ENCODE results near the gene TUBG1.
"Not testable (repeated sequence)": the region's sequence is repeated elsewhere in the genome, so short reads cannot be mapped to it uniquely, and the experiment has no call there.

Gene TUBG1

GRCh38 chr17:42598905-42599304, 10.6 kb upstream of the TUBG1 start:
- H3K36me3 ChIP-seq (ENCODE audit: insufficient read depth, insufficient read length, low read length) = peaks cover 3% of the 10 kb centered on the region
- no peak overlapping the region for H3K4me3 ChIP-seq (ENCODE audit: insufficient read length, low read depth)
- H3K9me3 ChIP-seq (ENCODE audit: insufficient read depth, low read length) = no peaks in the 10 kb centered on the region
- H3K4me1 ChIP-seq (ENCODE audit: insufficient read depth, insufficient read length) = no peaks in the 10 kb centered on the region
- no peak overlapping the region for H3K9ac ChIP-seq (ENCODE audit: insufficient read length, low read depth)
- no peak for DNase-seq (ENCODE audit: low read depth, low spot score)
- TF ChIP-seq YY1 (IDR thresholded peaks at IDR 0.05; ENCODE audit: insufficient read depth, insufficient read length) = no peak
- no peak for TF ChIP-seq SUZ12 (IDR thresholded peaks at IDR 0.05; ENCODE audit: extremely low read depth, insufficient read depth, insufficient read length)
- TF ChIP-seq ZNF274 (IDR thresholded peaks at IDR 0.05; ENCODE audit: low read depth, low read length) = no peak
- no peaks in the 10 kb centered on the region for H3K27me3 ChIP-seq (ENCODE audit: insufficient read depth, insufficient read length)

DNA sequence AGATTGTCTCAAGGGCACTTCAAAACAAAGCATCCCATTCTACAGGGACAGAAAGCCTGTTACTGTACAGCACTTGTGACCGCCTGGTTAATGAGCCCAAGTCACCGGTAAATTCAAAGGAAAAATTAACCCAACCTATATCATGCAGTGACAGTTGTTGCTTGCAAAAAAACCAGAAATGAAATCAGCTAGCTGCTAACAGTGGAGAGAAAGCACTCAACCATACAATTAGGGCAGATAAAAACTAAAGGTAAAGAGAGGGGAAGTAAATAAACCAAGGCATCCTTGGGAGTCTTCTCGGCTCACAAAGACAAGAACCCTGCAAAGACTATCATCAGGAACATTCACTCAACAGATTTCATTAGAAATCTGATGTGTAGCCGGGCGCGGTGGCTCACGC, 6.2 kb upstream of the TUBG1 start:
- no peaks in the 10 kb centered on the region for H3K4me1 ChIP-seq (ENCODE audit: insufficient read depth, insufficient read length)
- peaks cover 5% of the 10 kb centered on the region for H3K36me3 ChIP-seq (ENCODE audit: insufficient read depth, insufficient read length, low read length)
- H3K27me3 ChIP-seq (ENCODE audit: insufficient read depth, insufficient read length) = no peaks in the 10 kb centered on the region
- no peak for DNase-seq (ENCODE audit: low read depth, low spot score)
- H3K9ac ChIP-seq (ENCODE audit: insufficient read length, low read depth) = no peak overlapping the region
- no peak for TF ChIP-seq YY1 (IDR thresholded peaks at IDR 0.05; ENCODE audit: insufficient read depth, insufficient read length)
- TF ChIP-seq SUZ12 (IDR thresholded peaks at IDR 0.05; ENCODE audit: extremely low read depth, insufficient read depth, insufficient read length) = no peak
- no peak for TF ChIP-seq ZNF274 (IDR thresholded peaks at IDR 0.05; ENCODE audit: low read depth, low read length)
- no peak overlapping the region for H3K4me3 ChIP-seq (ENCODE audit: insufficient read length, low read depth)
- no peaks in the 10 kb centered on the region for H3K9me3 ChIP-seq (ENCODE audit: insufficient read depth, low read length)

- TF ChIP-seq ZNF274 (IDR thresholded peaks at IDR 0.05; ENCODE audit: low read depth, low read length) = no peak
- TF ChIP-seq YY1 (IDR thresholded peaks at IDR 0.05; ENCODE audit: insufficient read depth, insufficient read length) = no peak
- TF ChIP-seq SUZ12 (IDR thresholded peaks at IDR 0.05; ENCODE audit: extremely low read depth, insufficient read depth, insufficient read length) = no peak
- H3K4me3 ChIP-seq (ENCODE audit: insufficient read length, low read depth) = no peak overlapping the region
These were observed 1.7 kb upstream of the TUBG1 start for GRCh38 chr17:42607769-42608168.

GRCh38 chr17:42608305-42609181, 940 bp upstream of the TUBG1 start:
- Histone ChIP-seq H3K9me3 (ENCODE audit: insufficient read depth, low read length) (no peaks in the 10 kb centered on the region), H3K4me3 (ENCODE audit: insufficient read length, low read depth) (peak overlapping the region; percentile 92), H3K27me3 (ENCODE audit: insufficient read depth, insufficient read length) (no peaks in the 10 kb centered on the region), H3K36me3 (ENCODE audit: insufficient read depth, insufficient read length, low read length) (peaks cover 32% of the 10 kb centered on the region), H3K9ac (ENCODE audit: insufficient read length, low read depth) (peak overlapping the region; percentile 100), H3K4me1 (ENCODE audit: insufficient read depth, insufficient read length) (no peaks in the 10 kb centered on the region)
- no peak for DNase-seq (ENCODE audit: low read depth, low spot score)
- TF ChIP-seq YY1 (IDR thresholded peaks at IDR 0.05; ENCODE audit: insufficient read depth, insufficient read length) = no peak
- no peak for TF ChIP-seq SUZ12 (IDR thresholded peaks at IDR 0.05; ENCODE audit: extremely low read depth, insufficient read depth, insufficient read length)

More at GRCh38 chr17:42607769-42608168, 1.7 kb upstream of the TUBG1 start:
- Histone ChIP-seq H3K9me3 (ENCODE audit: insufficient read depth, low read length) (no peaks in the 10 kb centered on the region), H3K4me1 (ENCODE audit: insufficient read depth, insufficient read length) (no peaks in the 10 kb centered on the region), H3K27me3 (ENCODE audit: insufficient read depth, insufficient read length) (no peaks in the 10 kb centered on the region), H3K36me3 (ENCODE audit: insufficient read depth, insufficient read length, low read length) (peaks cover 27% of the 10 kb centered on the region), H3K9ac (ENCODE audit: insufficient read length, low read depth) (peak overlapping the region; percentile 100)
- no peak for DNase-seq (ENCODE audit: low read depth, low spot score)

GRCh38 chr17:42609814-42610801, 625 bp downstream of the TUBG1 start:
- Histone ChIP-seq H3K9ac (ENCODE audit: insufficient read length, low read depth) (peak overlapping the region; percentile 100), H3K36me3 (ENCODE audit: insufficient read depth, insufficient read length, low read length) (peaks cover 44% of the 10 kb centered on the region), H3K4me3 (ENCODE audit: insufficient read length, low read depth) (peak overlapping the region; percentile 99)
- not testable (repeated sequence) for DNase-seq (ENCODE audit: low read depth, low spot score); H3K9me3 ChIP-seq (ENCODE audit: insufficient read depth, low read length); H3K27me3 ChIP-seq (ENCODE audit: insufficient read depth, insufficient read length); H3K4me1 ChIP-seq (ENCODE audit: insufficient read depth, insufficient read length)

GRCh38 chr17:42612013-42612412, 2.5 kb downstream of the TUBG1 start:
- no peaks in the 10 kb centered on the region for H3K4me1 ChIP-seq (ENCODE audit: insufficient read depth, insufficient read length)
- no peak overlapping the region for H3K9ac ChIP-seq (ENCODE audit: insufficient read length, low read depth)
- TF ChIP-seq ZNF274 (IDR thresholded peaks at IDR 0.05; ENCODE audit: low read depth, low read length) (no peak), SUZ12 (IDR thresholded peaks at IDR 0.05; ENCODE audit: extremely low read depth, insufficient read depth, insufficient read length) (no peak), YY1 (IDR thresholded peaks at IDR 0.05; ENCODE audit: insufficient read depth, insufficient read length) (no peak)
- no peak overlapping the region for H3K4me3 ChIP-seq (ENCODE audit: insufficient read length, low read depth)
- no peaks in the 10 kb centered on the region for H3K9me3 ChIP-seq (ENCODE audit: insufficient read depth, low read length)
- H3K27me3 ChIP-seq (ENCODE audit: insufficient read depth, insufficient read length) = no peaks in the 10 kb centered on the region
- DNase-seq (ENCODE audit: low read depth, low spot score) = no peak
- peaks cover 53% of the 10 kb centered on the region for H3K36me3 ChIP-seq (ENCODE audit: insufficient read depth, insufficient read length, low read length)
